NCI-H2196 treated with DMSO at 0.1 percent for 48 hours (cell line): Measurements from ENCODE around the gene PROB1.
"Not testable (repeated sequence)": the region's sequence is repeated elsewhere in the genome, so short reads cannot be mapped to it uniquely, and the experiment has no call there.

Experiments
- DNase-seq: peaks from one replicate; lab custom pipeline; 2025; ENCODE audit not compliant: unreplicated experiment; lab: John Stamatoyannopoulos, UW

PROB1 gene

GRCh38 chr5:139414581-139415130 is 19.8 kb upstream of the PROB1 start:
- DNase-seq = no peak

- no peak for DNase-seq
Observed at GRCh38 chr5:139413963-139414362, 19.1 kb upstream of the PROB1 start.

GRCh38 chr5:139413153-139413552 is 18.2 kb upstream of the PROB1 start:
- no peak for DNase-seq

GRCh38 chr5:139410993-139411828 is 16.3 kb upstream of the PROB1 start:
- DNase-seq = no peak

GRCh38 chr5:139410121-139410992 is 15.5 kb upstream of the PROB1 start:
- DNase-seq = no peak

- DNase-seq = not testable (repeated sequence)
Observed at GRCh38 chr5:139409116-139409515, 14.2 kb upstream of the PROB1 start.

GRCh38 chr5:139408191-139408590 is 13.3 kb upstream of the PROB1 start:
- no peak for DNase-seq

GRCh38 chr5:139407517-139407916 is 12.6 kb upstream of the PROB1 start:
- no peak for DNase-seq

- no peak for DNase-seq
Observed at GRCh38 chr5:139406963-139407362, 12.1 kb upstream of the PROB1 start.

- DNase-seq = no peak
Observed at GRCh38 chr5:139404484-139404840, 9.6 kb upstream of the PROB1 start.

- peak; percentile 98 for DNase-seq
Observed at GRCh38 chr5:139403787-139404483, 9.0 kb upstream of the PROB1 start, which contains the start of gene SPATA24. SPATA24 (minus strand) TSS chr5:139404089; CDS start chr5:139404060, 29 bp downstream.

- no peak for DNase-seq
Observed at GRCh38 chr5:139403418-139403786, 8.5 kb upstream of the PROB1 start.

GRCh38 chr5:139402561-139403158 is 7.8 kb upstream of the PROB1 start:
- DNase-seq = peak; percentile 2

- no peak for DNase-seq
Observed at GRCh38 chr5:139401546-139401945, 6.6 kb upstream of the PROB1 start.

GRCh38 chr5:139399501-139400121 is 4.7 kb upstream of the PROB1 start:
- DNase-seq = no peak

- no peak for DNase-seq
Observed at GRCh38 chr5:139397921-139398320, 3.0 kb upstream of the PROB1 start.

- DNase-seq = no peak
Observed at GRCh38 chr5:139396691-139397090, 1.8 kb upstream of the PROB1 start.

- no peak for DNase-seq
Observed at GRCh38 chr5:139395844-139396640, 1.1 kb upstream of the PROB1 start.

GRCh38 chr5:139394123-139394653 is 716 bp downstream of the PROB1 start:
- no peak for DNase-seq
